ENCODE data around the gene EXOSC5. TPM values are rescaled to one million over a fixed set of nuclear protein-coding genes. Genes with fewer than 3 reads are reported as not detected.

The EXOSC5 gene
- total and polyA plus RNA-seq, 9 of the 15 experiments (the other 6 are each of a cell fraction or from before 2014, with no cell fraction given), result 10.9 to 75.5 (median 37.8) TPM

- TF ChIP-seq ZNF407 (IDR thresholded peaks at IDR 0.05; ENCODE audit: low read depth), result no peak
- TF ChIP-seq PHF8 (IDR thresholded peaks at IDR 0.05; ENCODE audit: borderline replicate concordance, low read length), result peak; percentile 27; the same call in 1 of the 2 replicates
- TF ChIP-seq PTBP1 (IDR thresholded peaks at IDR 0.05; ENCODE audit: low read depth, low read length), result no peak
- TF ChIP-seq NEUROD1 (IDR thresholded peaks at IDR 0.05; ENCODE audit: borderline replicate concordance, low read depth, low read length, partially characterized antibody), result no peak
- no peak for TF ChIP-seq CHD7 (IDR thresholded peaks at IDR 0.05; ENCODE audit: low read depth, low read length)
- peak; percentile 42 for TF ChIP-seq KDM5B (IDR thresholded peaks at IDR 0.05; ENCODE audit: insufficient replicate concordance, low read depth, low read length)
Observed at GRCh38 chr19:41351339-41352245, 45.6 kb downstream of the EXOSC5 start (continued).
